ENCODE results near the gene CRISPLD2. TPM values are rescaled to one million over a fixed set of nuclear protein-coding genes. Genes with fewer than 3 reads are reported as not detected.

The CRISPLD2 gene
- total RNA-seq, 2 experiments from 2014 or later, result 0.19 to 0.41 TPM

- H3K9me3 Mint-ChIP-seq, result no peaks in the 10 kb centered on the region
- no peak for DNase-seq
- H3K27ac Mint-ChIP-seq, result no peak overlapping the region
- ChIA-PET POLR2A (no interaction called here), CTCF (interaction anchor here (0.6 to 6.8 kb wide), 3 partner anchors 30 to 870 kb away, joined by 3 to 77 read pairs (median 3); no protein-coding TSS in a partner anchor)
- no peaks in the 10 kb centered on the region for H3K36me3 Mint-ChIP-seq
- intact Hi-C loops (cut with micrococcal nuclease), result no loop called here
- H3K4me1 Mint-ChIP-seq (ENCODE audit: low read depth), result no peaks in the 10 kb centered on the region
- no peak overlapping the region for H3K4me3 Mint-ChIP-seq
- H3K27me3 Mint-ChIP-seq, result peaks cover 9% of the 10 kb centered on the region
These were observed 102.8 kb downstream of the CRISPLD2 start for GRCh38 chr16:84922351-84923120.

GRCh38 chr16:84924331-84925091 is 104.7 kb downstream of the CRISPLD2 start:
- CTCF ChIA-PET, result interaction anchor here (1.1 to 6.8 kb wide), 6 partner anchors 9 to 168 kb away, joined by 3 to 77 read pairs (median 12); no protein-coding TSS in a partner anchor
- intact Hi-C loops (cut with micrococcal nuclease), result loop anchor here (1.0 kb wide), 2 partner anchors 28 to 46 kb away; no protein-coding TSS in a partner anchor
- Mint-ChIP-seq H3K36me3 (no peaks in the 10 kb centered on the region), H3K9me3 (no peaks in the 10 kb centered on the region), H3K27ac (no peak overlapping the region), H3K4me3 (no peak overlapping the region), H3K4me1 (ENCODE audit: low read depth) (no peaks in the 10 kb centered on the region), H3K27me3 (peaks cover 3% of the 10 kb centered on the region)
- POLR2A ChIA-PET, result no interaction called here
- no peak for DNase-seq

- H3K27me3 Mint-ChIP-seq, result peaks cover 3% of the 10 kb centered on the region
- CTCF ChIA-PET, result interaction anchor here (1.1 to 6.8 kb wide), 7 partner anchors 9 to 171 kb away, joined by 3 to 77 read pairs (median 10); no protein-coding TSS in a partner anchor
- no peaks in the 10 kb centered on the region for H3K36me3 Mint-ChIP-seq
- H3K27ac Mint-ChIP-seq, result no peak overlapping the region
- no peaks in the 10 kb centered on the region for H3K9me3 Mint-ChIP-seq
- POLR2A ChIA-PET, result no interaction called here
- DNase-seq, result peak; percentile 78
- intact Hi-C loops (cut with micrococcal nuclease), result loop anchor here (1.0 kb wide), 2 partner anchors 27 to 45 kb away; no protein-coding TSS in a partner anchor
- H3K4me3 Mint-ChIP-seq, result no peak overlapping the region
- H3K4me1 Mint-ChIP-seq (ENCODE audit: low read depth), result no peaks in the 10 kb centered on the region
These were observed 105.4 kb downstream of the CRISPLD2 start for GRCh38 chr16:84925092-84925772.

GRCh38 chr16:84925773-84926372 is 106.1 kb downstream of the CRISPLD2 start:
- Mint-ChIP-seq H3K36me3 (no peaks in the 10 kb centered on the region), H3K4me3 (no peak overlapping the region), H3K27ac (no peak overlapping the region), H3K9me3 (peaks cover under 1% of the 10 kb centered on the region), H3K4me1 (ENCODE audit: low read depth) (no peaks in the 10 kb centered on the region), H3K27me3 (no peaks in the 10 kb centered on the region)
- ChIA-PET CTCF (interaction anchor here (0.7 to 6.8 kb wide), 8 partner anchors 8 to 187 kb away, joined by 3 to 77 read pairs (median 6); partner anchors contain the start of gene CIBAR2), POLR2A (no interaction called here)
- DNase-seq, result no peak
- intact Hi-C loops (cut with micrococcal nuclease), result loop anchor here (1.0 kb wide), 2 partner anchors 26 to 44 kb away; no protein-coding TSS in a partner anchor

GRCh38 chr16:84926462-84926861 is 106.7 kb downstream of the CRISPLD2 start:
- Mint-ChIP-seq H3K9me3 (peaks cover 3% of the 10 kb centered on the region), H3K27me3 (no peaks in the 10 kb centered on the region), H3K4me3 (no peak overlapping the region), H3K4me1 (ENCODE audit: low read depth) (no peaks in the 10 kb centered on the region), H3K27ac (no peak overlapping the region), H3K36me3 (no peaks in the 10 kb centered on the region)
- ChIA-PET CTCF (interaction anchor here (0.7 to 6.8 kb wide), 6 partner anchors 16 to 186 kb away, joined by 3 to 77 read pairs (median 12); partner anchors contain the start of gene CIBAR2), POLR2A (no interaction called here)
- no peak for DNase-seq
- intact Hi-C loops (cut with micrococcal nuclease), result no loop called here

- H3K4me3 Mint-ChIP-seq, result no peak overlapping the region
- ChIA-PET POLR2A (no interaction called here), CTCF (interaction anchor here (1.2 to 6.8 kb wide), 3 partner anchors 25 to 43 kb away, joined by 3 to 77 read pairs (median 12); no protein-coding TSS in a partner anchor)
- no peak overlapping the region for H3K27ac Mint-ChIP-seq
- intact Hi-C loops (cut with micrococcal nuclease), result no loop called here
- no peaks in the 10 kb centered on the region for H3K36me3 Mint-ChIP-seq
- DNase-seq, result no peak
- H3K4me1 Mint-ChIP-seq (ENCODE audit: low read depth), result no peaks in the 10 kb centered on the region
- H3K9me3 Mint-ChIP-seq, result peaks cover 3% of the 10 kb centered on the region
- no peaks in the 10 kb centered on the region for H3K27me3 Mint-ChIP-seq
These were observed 108.1 kb downstream of the CRISPLD2 start for GRCh38 chr16:84927621-84928591.

- intact Hi-C loops (cut with micrococcal nuclease), result no loop called here
- Mint-ChIP-seq H3K27ac (no peak overlapping the region), H3K36me3 (no peaks in the 10 kb centered on the region), H3K27me3 (no peaks in the 10 kb centered on the region), H3K9me3 (peaks cover 3% of the 10 kb centered on the region), H3K4me3 (no peak overlapping the region), H3K4me1 (ENCODE audit: low read depth) (no peaks in the 10 kb centered on the region)
- ChIA-PET CTCF (interaction anchor here (1.2 to 6.8 kb wide), 4 partner anchors 23 to 42 kb away, joined by 3 to 77 read pairs (median 8); no protein-coding TSS in a partner anchor), POLR2A (no interaction called here)
- no peak for DNase-seq
These were observed 109.1 kb downstream of the CRISPLD2 start for GRCh38 chr16:84928679-84929420.

- peak; percentile 13 for DNase-seq
- intact Hi-C loops (cut with micrococcal nuclease), result loop anchor here (2.0 kb wide), 1 partner anchor 21 kb away; no protein-coding TSS in a partner anchor
- Mint-ChIP-seq H3K4me3 (no peak overlapping the region), H3K27me3 (no peaks in the 10 kb centered on the region), H3K9me3 (peaks cover 3% of the 10 kb centered on the region), H3K36me3 (no peaks in the 10 kb centered on the region), H3K27ac (peak overlapping the region; percentile 52), H3K4me1 (ENCODE audit: low read depth) (no peaks in the 10 kb centered on the region)
- ChIA-PET POLR2A (no interaction called here), CTCF (interaction anchor here (1.4 to 3.0 kb wide), 2 partner anchors 22 to 42 kb away, joined by 5 to 12 read pairs; no protein-coding TSS in a partner anchor)
These were observed 109.9 kb downstream of the CRISPLD2 start for GRCh38 chr16:84929421-84930297.

- H3K27ac Mint-ChIP-seq, result peak overlapping the region; percentile 64
- intact Hi-C loops (cut with micrococcal nuclease), result loop anchor here (2.0 kb wide), 1 partner anchor 20 kb away; no protein-coding TSS in a partner anchor
- no peaks in the 10 kb centered on the region for H3K4me1 Mint-ChIP-seq (ENCODE audit: low read depth)
- POLR2A ChIA-PET, result no interaction called here
- peak; percentile 31 for DNase-seq
- CTCF ChIA-PET, result interaction anchor here (0.9 to 3.0 kb wide), 5 partner anchors 21 to 412 kb away, joined by 3 to 12 read pairs (median 5); no protein-coding TSS in a partner anchor
- H3K36me3 Mint-ChIP-seq, result no peaks in the 10 kb centered on the region
- H3K27me3 Mint-ChIP-seq, result no peaks in the 10 kb centered on the region
- peak overlapping the region; percentile 18 for H3K4me3 Mint-ChIP-seq
- H3K9me3 Mint-ChIP-seq, result peaks cover 3% of the 10 kb centered on the region
These were observed 110.7 kb downstream of the CRISPLD2 start for GRCh38 chr16:84930298-84931106.

All from activated CD4-positive, alpha-beta memory T cell treated with anti-CD3 and anti-CD28 coated beads for 36 hours (primary cell).